ENCODE measurements around the gene STAB1. TPM values are rescaled to one million over a fixed set of nuclear protein-coding genes. Genes with fewer than 3 reads are reported as not detected.

The STAB1 gene
- polyA plus RNA-seq, 3 donors = 3.8 to 535 (median 15.8) TPM

- Histone ChIP-seq H3K36me3 (replicated peaks in 1 of 2; ENCODE audit: control insufficient read depth in 1 of 2, insufficient read depth in 2 of 2, low read length in 2 of 2) (no peaks in the 10 kb centered on the region), H3K4me1 (ENCODE audit: control insufficient read depth in 1 of 2, insufficient read depth in 2 of 2, low read length in 2 of 2) (peaks cover 5 to 11% of the 10 kb centered on the region in 2 donors), H3K9me3 (replicated peaks in 1 of 2; ENCODE audit: control insufficient read depth in 1 of 2, insufficient read depth in 1 of 2, low read length in 2 of 2) (no peaks in the 10 kb centered on the region), H3K27me3 (ENCODE audit: control insufficient read depth in 2 of 2, insufficient read depth in 2 of 2, low read length in 2 of 2) (no peaks in the 10 kb centered on the region), H3K4me3 (replicated peaks in 1 of 3; ENCODE audit: low read depth in 2 of 3, low read length in 3 of 3) (no peak overlapping the region), H4K20me1 (ENCODE audit: insufficient read depth, low read length) (no peaks in the 10 kb centered on the region), H3K4me2 (replicated peaks; ENCODE audit: extremely low read depth, low read length, poor library complexity, severe bottlenecking) (no peak overlapping the region), H3K79me2 (ENCODE audit: insufficient read depth, low read length) (no peaks in the 10 kb centered on the region), H3K9ac (ENCODE audit: insufficient read depth, low read length, poor library complexity, severe bottlenecking) (no peak overlapping the region), H3K27ac (ENCODE audit: low read depth in 1 of 2, low read length in 2 of 2) (no peak overlapping the region), H2AFZ (ENCODE audit: insufficient read depth, low read depth, low read length, poor library complexity, severe bottlenecking) (no peak overlapping the region)
- Mint-ChIP-seq H3K4me3 (no peak overlapping the region), H3K4me1 (peaks cover 6% of the 10 kb centered on the region), H3K27me3 (ENCODE audit: low read depth in 3 of 3) (peaks cover 2 to 9% (median 7%) of the 10 kb centered on the region in 3 donors), H3K27ac (no peak overlapping the region), H3K9me3 (peaks cover 0 to 5% (median 3%) of the 10 kb centered on the region in 7 donors), H3K36me3 (no peaks in the 10 kb centered on the region)
- DNase-seq = no peak
- intact Hi-C loops (cut with micrococcal nuclease) = no loop called here
- TF ChIP-seq CTCF (IDR thresholded peaks at IDR 0.05) = no peak
- 75% methylated on average over 1 of the region's 4 CpGs for WGBS (ENCODE audit: insufficient coverage)
Observed at GRCh38 chr3:52446042-52446441, 49.1 kb upstream of the STAB1 start.

GRCh38 chr3:52446631-52447511 is 48.3 kb upstream of the STAB1 start:
- WGBS (ENCODE audit: insufficient coverage) = 42% methylated on average over 8 of the region's 13 CpGs
- Mint-ChIP-seq H3K36me3 (no peaks in the 10 kb centered on the region), H3K4me1 (peaks cover 6% of the 10 kb centered on the region), H3K9me3 (peaks cover 0 to 9% (median 3%) of the 10 kb centered on the region in 7 donors), H3K27ac (no peak overlapping the region), H3K4me3 (peak overlapping the region in 1 of 2 donors; percentile 46), H3K27me3 (ENCODE audit: low read depth in 3 of 3) (peaks cover 2 to 9% (median 7%) of the 10 kb centered on the region in 3 donors)
- H3K36me3 ChIP-seq (replicated peaks in 1 of 2; ENCODE audit: control insufficient read depth in 1 of 2, insufficient read depth in 2 of 2, low read length in 2 of 2) = no peaks in the 10 kb centered on the region
- peak; percentile 100 for TF ChIP-seq CTCF (IDR thresholded peaks at IDR 0.05)
- no peaks in the 10 kb centered on the region for H3K27me3 ChIP-seq (ENCODE audit: control insufficient read depth in 2 of 2, insufficient read depth in 2 of 2, low read length in 2 of 2)
- H3K4me2 ChIP-seq (replicated peaks; ENCODE audit: extremely low read depth, low read length, poor library complexity, severe bottlenecking) = no peak overlapping the region
- H3K9me3 ChIP-seq (replicated peaks in 1 of 2; ENCODE audit: control insufficient read depth in 1 of 2, insufficient read depth in 1 of 2, low read length in 2 of 2) = no peaks in the 10 kb centered on the region
- no peak overlapping the region for H3K9ac ChIP-seq (ENCODE audit: insufficient read depth, low read length, poor library complexity, severe bottlenecking)
- no peak overlapping the region for H3K4me3 ChIP-seq (replicated peaks in 1 of 3; ENCODE audit: low read depth in 2 of 3, low read length in 3 of 3)
- no peaks in the 10 kb centered on the region for H3K79me2 ChIP-seq (ENCODE audit: insufficient read depth, low read length)
- DNase-seq = peak; percentile 49 to 62 (median 62)
- H3K27ac ChIP-seq (ENCODE audit: low read depth in 1 of 2, low read length in 2 of 2) = no peak overlapping the region
- peaks cover 5 to 11% of the 10 kb centered on the region in 2 donors for H3K4me1 ChIP-seq (ENCODE audit: control insufficient read depth in 1 of 2, insufficient read depth in 2 of 2, low read length in 2 of 2)
- H2AFZ ChIP-seq (ENCODE audit: insufficient read depth, low read depth, low read length, poor library complexity, severe bottlenecking) = no peak overlapping the region
- H4K20me1 ChIP-seq (ENCODE audit: insufficient read depth, low read length) = no peaks in the 10 kb centered on the region
- intact Hi-C loops (cut with micrococcal nuclease) = loop anchor here in 1 of 2 donors (1.0 kb wide), 1 partner anchor 19 kb away; no protein-coding TSS in a partner anchor

Measured in CD14-positive monocyte (primary cell).